Hepatocyte (in vitro differentiated cells): ENCODE results near the gene SCRT2. TPM values are rescaled to one million over a fixed set of nuclear protein-coding genes. Genes with fewer than 3 reads are reported as not detected.
"Not testable (repeated sequence)": the region's sequence is repeated elsewhere in the genome, so short reads cannot be mapped to it uniquely, and the experiment has no call there.

Source experiments
- DNase-seq: peaks from one replicate; pipeline ENCODE4 v3.0.0-alpha.2; 2016; ENCODE audit warnings: low spot score
- H2AFZ ChIP-seq: fragments of 200-600 bp; sonication (generic); 2 replicates; pipeline ENCODE4 v1.6.0; 2016; ENCODE audit warnings: antibody characterized with exemption, mild to moderate bottlenecking
- H3K27ac ChIP-seq: fragments of 200-600 bp; sonication (generic); 2 replicates; pipeline ENCODE4 v1.5.1; 2016; ENCODE audit warnings: mild to moderate bottlenecking
- H3K27me3 ChIP-seq: fragments of 200-600 bp; sonication (generic); 2 replicates; pipeline ENCODE4 v1.6.1; 2016
- H3K36me3 ChIP-seq: fragments of 200-600 bp; sonication (generic); replicated peaks from 2 replicates; pipeline ENCODE4 v1.5.1; 2016; ENCODE audit warnings: low read depth; ENCODE audit not compliant: insufficient read depth
- H3K4me1 ChIP-seq: fragments of 200-600 bp; sonication (generic); 2 replicates; pipeline ENCODE4 v1.5.1; 2016; ENCODE audit warnings: mild to moderate bottlenecking, moderate library complexity; ENCODE audit not compliant: insufficient read depth
- H3K4me2 ChIP-seq: fragments of 200-600 bp; sonication (generic); 2 replicates; pipeline ENCODE4 v1.6.0; 2016
- H3K4me3 ChIP-seq: fragments of 200-600 bp; sonication (generic); 2 replicates; pipeline ENCODE4 v1.5.1; 2016; ENCODE audit warnings: mild to moderate bottlenecking
- H3K79me2 ChIP-seq: fragments of 200-600 bp; sonication (generic); 2 replicates; pipeline ENCODE4 v1.6.0; 2017; ENCODE audit warnings: mild to moderate bottlenecking
- H3K9me2 ChIP-seq: fragments of 200-600 bp; sonication (generic); replicated peaks from 2 replicates; pipeline ENCODE4 v1.6.0; 2017; ENCODE audit warnings: mild to moderate bottlenecking; ENCODE audit not compliant: insufficient read depth
- H3K9me3 ChIP-seq: fragments of 200-600 bp; sonication (generic); 2 replicates; pipeline ENCODE4 v1.5.1; 2016; ENCODE audit warnings: low read depth, mild to moderate bottlenecking
- H4K20me1 ChIP-seq: fragments of 200-600 bp; sonication (generic); 2 replicates; pipeline ENCODE4 v1.6.0; 2016; ENCODE audit warnings: mild to moderate bottlenecking; ENCODE audit not compliant: insufficient read depth, poor library complexity, severe bottlenecking
- CTCF ChIP-seq: fragments of 200-600 bp; sonication (generic); IDR thresholded peaks from 2 replicates; pipeline ENCODE4 v1.5.1; 2016; ENCODE audit warnings: antibody characterized with exemption, mild to moderate bottlenecking; ENCODE audit not compliant: poor library complexity
- EZH2 ChIP-seq: fragments of 200-600 bp; sonication (generic); IDR thresholded peaks from 2 replicates; pipeline ENCODE4 v1.6.1; 2016; ENCODE audit warnings: antibody characterized with exemption, mild to moderate bottlenecking, borderline replicate concordance
- EZH2phosphoT487 ChIP-seq: fragments of 200-600 bp; sonication (generic); IDR thresholded peaks from one replicate; pipeline ENCODE4 v1.6.1; 2018; ENCODE audit warnings: antibody characterized with exemption, mild to moderate bottlenecking, low read depth, moderate library complexity; ENCODE audit not compliant: unreplicated experiment, severe bottlenecking
- WGBS: methylation state at CpG from one replicate; pipeline ENCODE4 v1.1.6; 2016; ENCODE audit warnings: low lambda C conversion rate; ENCODE audit errors: missing lambda C conversion rate; 5-methylcytosine and 5-hydroxymethylcytosine counted together
- polyA plus RNA-seq: library from polyadenylated mRNA; unstranded; fragments of >200 nt; fragmentation: Nextera tagmentation; extraction: Ambion mirVana; gene quantifications from 2 replicates; pipeline ENCODE4 v1.2.1, GENCODE V29; 2016
- total RNA-seq: library from RNA; depleted of rRNA; stranded (reverse); fragments of >200 nt; gene quantifications from 2 replicates; pipeline ENCODE4 v1.2.3, GENCODE V29; 2014

SCRT2 gene
- total and polyA plus RNA-seq, 2 experiments from 2014 or later = not detected

- no peak overlapping the region for H3K27ac ChIP-seq
- no peak overlapping the region for H3K4me3 ChIP-seq
- TF ChIP-seq EZH2 = no peak
- no peak for TF ChIP-seq EZH2phosphoT487
- no peak for TF ChIP-seq CTCF
- no peaks in the 10 kb centered on the region for H3K79me2 ChIP-seq
- H4K20me1 ChIP-seq = no peaks in the 10 kb centered on the region
- no peak overlapping the region for H2AFZ ChIP-seq
- H3K27me3 ChIP-seq = no peaks in the 10 kb centered on the region
- DNase-seq = no peak
- 72% methylated on average over 9 of the region's 9 CpGs for WGBS
- H3K36me3 ChIP-seq = no peaks in the 10 kb centered on the region
- H3K4me1 ChIP-seq = no peaks in the 10 kb centered on the region
- no peaks in the 10 kb centered on the region for H3K9me2 ChIP-seq
- H3K4me2 ChIP-seq = no peak overlapping the region
- no peaks in the 10 kb centered on the region for H3K9me3 ChIP-seq
Observed at GRCh38 chr20:697826-698225, 22.2 kb upstream of the SCRT2 start.

DNA sequence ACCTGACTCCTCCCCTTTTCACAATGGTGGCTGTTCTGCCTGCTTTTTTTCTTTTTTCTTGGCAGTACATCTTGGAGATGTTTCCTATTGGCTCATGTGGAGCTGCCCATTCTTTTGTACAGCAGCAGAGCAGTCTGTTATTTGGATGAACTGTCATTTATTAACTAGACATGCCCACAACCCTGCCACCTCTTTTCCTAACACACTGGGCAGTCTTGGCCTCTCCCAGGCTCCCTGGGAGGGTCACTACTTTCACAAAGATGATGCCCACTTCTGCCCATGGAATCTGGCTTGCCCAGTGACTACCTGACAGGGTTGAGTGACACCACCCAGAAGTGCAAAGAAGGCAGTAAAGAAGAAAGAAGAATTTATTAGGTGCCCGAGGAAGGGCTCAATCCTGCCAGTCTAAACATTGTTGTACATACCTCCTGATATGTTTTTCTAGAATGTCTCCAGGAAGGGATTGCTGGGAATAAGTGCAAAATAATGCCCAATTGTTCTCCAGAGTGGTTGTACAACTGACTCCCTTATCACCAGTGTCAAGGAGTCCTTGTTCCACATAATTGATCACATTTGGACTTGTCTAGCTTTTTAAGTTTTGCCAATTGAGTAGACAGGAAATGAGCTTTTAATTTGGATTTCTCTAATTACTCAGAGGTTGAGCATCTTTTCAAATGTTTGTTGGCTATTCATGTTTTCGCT lies 19.7 kb upstream of the SCRT2 start:
- H3K4me1 ChIP-seq = no peaks in the 10 kb centered on the region
- TF ChIP-seq EZH2 = no peak
- no peak for TF ChIP-seq EZH2phosphoT487
- no peak for TF ChIP-seq CTCF

DNA sequence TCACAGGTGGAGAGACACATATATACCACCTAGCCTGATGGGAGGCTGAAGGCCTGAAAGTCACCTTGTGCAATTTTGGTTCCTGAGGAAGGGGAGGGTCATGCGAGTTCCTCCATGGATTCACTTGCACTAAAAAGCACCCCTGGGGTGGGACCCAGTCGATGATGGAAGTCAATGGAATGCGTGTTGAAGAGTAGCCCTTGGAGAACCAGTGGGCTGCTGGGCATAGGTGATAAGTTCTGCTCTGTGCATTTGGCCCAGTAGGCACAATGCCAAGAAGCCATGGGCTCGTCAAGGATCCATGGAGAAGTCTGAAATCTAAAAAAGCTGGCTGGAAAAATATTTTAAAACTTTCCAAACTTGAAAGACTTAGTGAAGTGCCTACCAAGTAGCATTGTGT lies 18.9 kb upstream of the SCRT2 start:
- Histone ChIP-seq H2AFZ (no peak overlapping the region), H3K4me3 (no peak overlapping the region), H4K20me1 (no peaks in the 10 kb centered on the region), H3K9me3 (no peaks in the 10 kb centered on the region), H3K79me2 (no peaks in the 10 kb centered on the region), H3K27ac (no peak overlapping the region), H3K4me2 (no peak overlapping the region), H3K27me3 (peaks cover 8% of the 10 kb centered on the region), H3K9me2 (no peaks in the 10 kb centered on the region), H3K36me3 (no peaks in the 10 kb centered on the region), H3K4me1 (no peaks in the 10 kb centered on the region)
- DNase-seq = no peak
- 80% methylated on average over 4 of the region's 4 CpGs for WGBS
- TF ChIP-seq EZH2phosphoT487 (no peak), EZH2 (no peak), CTCF (no peak)

More for the DNA sequence above, 19.7 kb upstream of the SCRT2 start:
- Histone ChIP-seq H3K9me3 (no peaks in the 10 kb centered on the region), H3K4me2 (no peak overlapping the region), H2AFZ (no peak overlapping the region), H3K27ac (no peak overlapping the region), H3K27me3 (peaks cover 8% of the 10 kb centered on the region), H3K36me3 (no peaks in the 10 kb centered on the region), H3K9me2 (no peaks in the 10 kb centered on the region), H3K4me3 (no peak overlapping the region), H4K20me1 (no peaks in the 10 kb centered on the region), H3K79me2 (no peaks in the 10 kb centered on the region)
- DNase-seq = no peak
- WGBS = 83% methylated on average over 2 of the region's 2 CpGs

DNA sequence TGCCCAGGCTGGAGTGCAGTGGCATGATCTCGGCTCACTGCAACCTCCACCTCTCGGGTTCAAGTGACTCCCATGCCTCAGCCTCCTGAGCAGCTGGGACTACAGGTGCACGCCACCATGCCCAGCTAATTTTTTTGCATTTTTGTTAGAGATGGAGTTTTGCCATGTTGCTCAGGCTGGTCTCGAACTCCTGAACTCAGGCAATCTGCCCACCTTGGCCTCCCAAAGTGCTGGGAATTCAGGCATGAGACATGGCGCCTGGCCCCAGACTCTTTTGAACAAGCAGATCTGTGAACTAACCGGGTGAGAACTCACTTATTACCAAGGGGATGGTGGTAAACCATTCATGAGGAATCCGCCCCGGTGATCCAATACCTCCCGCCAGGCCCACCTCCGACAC lies 18.2 kb upstream of the SCRT2 start:
- H3K4me1 ChIP-seq, H3K27me3 ChIP-seq, H3K4me3 ChIP-seq, H3K9me3 ChIP-seq, H3K79me2 ChIP-seq, H3K36me3 ChIP-seq, H2AFZ ChIP-seq, H3K4me2 ChIP-seq, H4K20me1 ChIP-seq, H3K9me2 ChIP-seq, DNase-seq, H3K27ac ChIP-seq: not testable (repeated sequence)
- WGBS = 90% methylated on average over 10 of the region's 10 CpGs
